Ovary (tissue), 3 donors: ENCODE results near the gene PRPF38B.

Experiments
- EP300 ChIP-seq: sonication (generic); formaldehyde crosslinking; IDR thresholded peaks from one replicate; pipeline ENCODE4 v1.6.1; 2017; ENCODE audit warnings: antibody characterized with exemption
- POLR2A ChIP-seq: fragments of 450-650 bp; IDR thresholded peaks from one replicate; pipeline ENCODE4 v1.6.1; 2017; ENCODE audit warnings: antibody characterized with exemption, mild to moderate bottlenecking, moderate library complexity
- TF ChIP-seq, protein P1 (sequence below), 3 donors: fragments of 450-650 bp in 2 of 3; fragments of 200-600 bp in 1 of 3; IDR thresholded peaks; one replicate each; pipeline versions ENCODE4 v1.5.1 to v1.8.0; 2016 to 2022; ENCODE audit warnings: antibody characterized with exemption in 3 of 3, mild to moderate bottlenecking in 1 of 3
- donor health status: DM: no; HTN: no; CAD: no.

DNA sequence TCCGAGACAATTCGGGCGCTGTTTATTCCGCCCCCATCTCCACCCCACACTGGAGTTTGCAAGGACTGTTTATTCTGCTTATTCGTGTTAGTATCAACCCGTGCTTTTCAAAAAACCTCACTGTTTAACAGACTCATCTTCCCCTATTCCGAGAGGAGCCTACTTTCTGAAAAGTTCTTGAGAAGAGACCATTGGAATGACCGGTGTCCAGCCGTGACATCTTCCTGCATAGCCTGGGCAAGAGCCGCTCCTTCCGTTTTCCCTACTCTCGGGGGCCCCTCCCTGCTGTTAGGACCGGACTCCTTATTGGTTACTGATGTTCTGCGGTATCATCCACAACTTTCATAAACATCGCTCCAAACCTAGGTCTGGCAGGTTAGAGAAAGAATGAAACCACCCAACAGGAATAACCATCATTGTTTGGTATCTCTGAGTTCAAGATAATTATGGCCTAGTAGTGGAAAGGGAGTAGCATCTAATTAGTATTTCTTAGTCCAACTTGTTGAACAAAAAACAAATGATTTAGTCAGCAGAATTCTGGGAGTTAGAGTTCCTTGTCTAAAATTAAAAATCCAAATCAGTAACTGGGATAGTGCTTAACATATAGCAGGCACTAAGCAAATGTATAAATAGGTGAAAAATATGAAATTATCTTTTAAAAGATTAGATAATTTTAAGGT lies 55.2 kb downstream of the PRPF38B start:
- TF ChIP-seq, protein P1, sequence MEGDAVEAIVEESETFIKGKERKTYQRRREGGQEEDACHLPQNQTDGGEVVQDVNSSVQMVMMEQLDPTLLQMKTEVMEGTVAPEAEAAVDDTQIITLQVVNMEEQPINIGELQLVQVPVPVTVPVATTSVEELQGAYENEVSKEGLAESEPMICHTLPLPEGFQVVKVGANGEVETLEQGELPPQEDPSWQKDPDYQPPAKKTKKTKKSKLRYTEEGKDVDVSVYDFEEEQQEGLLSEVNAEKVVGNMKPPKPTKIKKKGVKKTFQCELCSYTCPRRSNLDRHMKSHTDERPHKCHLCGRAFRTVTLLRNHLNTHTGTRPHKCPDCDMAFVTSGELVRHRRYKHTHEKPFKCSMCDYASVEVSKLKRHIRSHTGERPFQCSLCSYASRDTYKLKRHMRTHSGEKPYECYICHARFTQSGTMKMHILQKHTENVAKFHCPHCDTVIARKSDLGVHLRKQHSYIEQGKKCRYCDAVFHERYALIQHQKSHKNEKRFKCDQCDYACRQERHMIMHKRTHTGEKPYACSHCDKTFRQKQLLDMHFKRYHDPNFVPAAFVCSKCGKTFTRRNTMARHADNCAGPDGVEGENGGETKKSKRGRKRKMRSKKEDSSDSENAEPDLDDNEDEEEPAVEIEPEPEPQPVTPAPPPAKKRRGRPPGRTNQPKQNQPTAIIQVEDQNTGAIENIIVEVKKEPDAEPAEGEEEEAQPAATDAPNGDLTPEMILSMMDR (IDR thresholded peaks at IDR 0.05), result no peak
- TF ChIP-seq EP300, result no peak
- TF ChIP-seq POLR2A, result peak; percentile 62
